ENCODE results near the gene VSIR.

VSIR gene

GRCh38 chr10:71774916-71775702 is 1.8 kb upstream of the VSIR start:
- no peak for DNase-seq (ENCODE audit: low read depth)
- no peak overlapping the region for H3K4me3 ChIP-seq (ENCODE audit: low read depth, low read length)
- no peak for TF ChIP-seq CTCF (conservative IDR thresholded peaks at IDR 0.05; ENCODE audit: low read depth, low read length)

DNA sequence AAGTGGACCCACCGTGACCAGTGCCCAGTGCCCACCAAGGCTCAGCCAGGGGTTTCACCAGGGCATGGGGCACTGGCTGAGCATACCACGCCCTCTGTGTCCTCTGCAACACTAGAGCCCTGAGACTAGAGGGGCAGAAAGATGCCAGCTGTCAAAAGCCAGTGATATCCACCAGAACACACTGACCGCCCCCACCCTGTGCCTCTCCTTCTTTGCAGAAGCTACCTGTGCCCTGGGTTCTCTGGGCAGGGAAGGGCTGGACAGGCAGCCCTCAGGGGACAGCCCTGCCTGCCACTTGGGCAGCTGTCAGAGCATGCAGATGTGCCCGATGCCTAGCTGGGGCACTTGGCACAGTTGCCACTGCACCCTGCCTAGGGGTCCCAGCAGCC is 494 bp downstream of the VSIR start:
- no peak for TF ChIP-seq CTCF (conservative IDR thresholded peaks at IDR 0.05; ENCODE audit: low read depth, low read length)
- H3K4me3 ChIP-seq (ENCODE audit: low read depth, low read length) = peak overlapping the region; percentile 68
- DNase-seq (ENCODE audit: low read depth) = no peak

GRCh38 chr10:71771821-71772617 is 1.3 kb downstream of the VSIR start:
- DNase-seq (ENCODE audit: low read depth) = peak; percentile 70
- TF ChIP-seq CTCF (conservative IDR thresholded peaks at IDR 0.05; ENCODE audit: low read depth, low read length) = no peak
- no peak overlapping the region for H3K4me3 ChIP-seq (ENCODE audit: low read depth, low read length)

DNA sequence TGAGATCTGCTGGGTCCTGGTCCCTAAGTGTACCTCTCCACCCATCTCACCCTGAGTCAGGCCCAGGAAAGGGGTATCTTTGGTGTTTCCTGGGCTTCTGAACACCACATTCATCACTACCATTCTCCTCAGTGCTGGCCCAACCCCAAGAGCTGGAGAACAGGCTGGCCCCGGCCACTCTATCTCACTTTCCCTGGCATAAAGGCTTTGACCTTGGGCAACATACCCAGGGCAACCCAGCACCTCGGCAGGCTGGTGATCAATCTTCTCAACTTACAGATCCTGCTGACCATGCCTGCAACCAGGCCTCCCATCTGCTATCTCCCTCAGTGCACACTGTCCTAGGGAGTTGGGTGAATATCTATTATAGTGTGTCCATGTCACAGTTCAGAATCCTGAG is 2.1 kb downstream of the VSIR start:
- DNase-seq (ENCODE audit: low read depth) = no peak
- TF ChIP-seq CTCF (conservative IDR thresholded peaks at IDR 0.05; ENCODE audit: low read depth, low read length) = no peak
- no peak overlapping the region for H3K4me3 ChIP-seq (ENCODE audit: low read depth, low read length)

- H3K4me3 ChIP-seq (ENCODE audit: low read depth, low read length) = no peak overlapping the region
- no peak for TF ChIP-seq CTCF (conservative IDR thresholded peaks at IDR 0.05; ENCODE audit: low read depth, low read length)
- DNase-seq (ENCODE audit: low read depth) = peak; percentile 55
Observed at GRCh38 chr10:71770789-71771188, 2.5 kb downstream of the VSIR start.

DNA sequence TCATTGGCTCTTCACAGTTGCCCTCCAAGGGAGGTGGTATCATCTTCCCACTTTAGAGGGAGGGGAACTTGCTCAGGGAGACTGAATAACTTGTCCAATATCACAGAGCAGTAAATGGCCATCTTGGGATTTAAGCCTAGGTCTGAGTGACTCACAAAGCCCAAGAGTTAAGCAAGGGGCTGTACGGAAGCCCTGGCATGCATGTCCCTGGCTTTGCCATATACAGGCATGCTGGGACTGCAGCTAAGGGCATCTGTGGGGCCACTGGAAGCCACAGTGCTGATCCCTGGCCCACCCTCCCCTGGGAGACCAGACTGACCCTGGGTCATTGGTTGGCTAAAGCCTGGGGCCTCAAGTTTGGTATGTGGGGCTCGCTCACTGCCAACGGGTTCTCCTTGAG is 3.1 kb downstream of the VSIR start:
- TF ChIP-seq CTCF (conservative IDR thresholded peaks at IDR 0.05; ENCODE audit: low read depth, low read length) = no peak
- no peak overlapping the region for H3K4me3 ChIP-seq (ENCODE audit: low read depth, low read length)
- DNase-seq (ENCODE audit: low read depth) = peak; percentile 68

Measured in choroid plexus epithelial cell (primary cell).